ENCODE measurements around the gene ALOX15B.
A peak's percentile ranks its signal among the peaks of the same experiment; 100 is the strongest.
"Not testable (repeated sequence)": the region's sequence is repeated elsewhere in the genome, so short reads cannot be mapped to it uniquely, and the experiment has no call there.

Gene ALOX15B

DNA sequence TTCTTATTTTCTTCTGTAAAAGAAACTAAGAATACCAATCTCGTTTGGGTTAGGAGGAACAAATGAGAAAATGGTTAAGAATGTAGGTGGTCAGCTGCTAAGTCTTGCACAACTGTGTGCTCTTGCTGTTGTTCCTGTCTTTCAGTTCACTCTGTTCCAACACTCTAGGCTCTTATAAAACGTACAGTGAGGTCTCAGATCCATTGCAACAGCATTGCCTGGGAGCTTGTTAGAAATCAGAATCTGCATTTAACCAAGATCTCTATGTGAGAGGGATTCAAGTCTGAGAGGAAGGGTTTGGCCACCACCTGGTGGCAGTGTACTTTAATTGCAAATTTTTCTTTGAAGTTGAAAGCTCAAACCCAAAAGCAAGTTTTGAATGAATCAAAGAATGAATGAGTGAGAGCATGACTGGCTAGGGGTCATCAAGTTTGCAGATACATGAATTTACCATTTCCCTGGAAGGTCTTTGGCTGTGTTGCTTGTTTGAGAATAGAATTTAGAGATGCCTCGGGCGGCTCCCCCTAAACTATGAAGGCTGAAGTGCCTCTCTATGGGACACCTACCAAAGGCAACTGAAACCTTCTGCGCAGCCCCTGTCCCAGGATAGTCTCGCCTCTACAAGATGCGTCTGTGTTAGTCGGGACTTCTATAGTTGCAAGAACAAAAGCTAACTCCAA, 2.5 kb downstream of the ALOX15B start:
- ATAC-seq: peak; percentile 24
- peak; percentile 41 for DNase-seq

DNA sequence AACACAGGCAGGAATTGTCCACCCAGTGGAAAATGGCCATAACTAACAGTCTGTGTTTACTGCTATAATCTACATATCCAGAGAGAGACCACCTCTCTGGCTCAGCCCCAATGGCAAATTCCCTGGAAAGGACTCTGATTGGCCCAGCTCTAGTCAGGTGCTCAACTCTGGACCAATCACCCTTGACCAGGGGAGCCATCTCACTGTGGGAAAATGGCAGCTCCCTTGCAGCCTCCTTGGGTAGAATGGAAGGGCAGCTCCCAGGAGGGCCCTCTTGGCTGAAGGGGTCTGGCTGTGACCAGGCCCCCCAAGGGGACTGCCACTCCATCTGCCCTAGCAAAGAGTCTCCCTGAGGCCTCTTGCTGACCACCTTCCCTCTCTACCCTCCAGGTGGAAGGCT, 3.1 kb downstream of the ALOX15B start:
- DNase-seq: no peak
- ATAC-seq: no peak

DNA sequence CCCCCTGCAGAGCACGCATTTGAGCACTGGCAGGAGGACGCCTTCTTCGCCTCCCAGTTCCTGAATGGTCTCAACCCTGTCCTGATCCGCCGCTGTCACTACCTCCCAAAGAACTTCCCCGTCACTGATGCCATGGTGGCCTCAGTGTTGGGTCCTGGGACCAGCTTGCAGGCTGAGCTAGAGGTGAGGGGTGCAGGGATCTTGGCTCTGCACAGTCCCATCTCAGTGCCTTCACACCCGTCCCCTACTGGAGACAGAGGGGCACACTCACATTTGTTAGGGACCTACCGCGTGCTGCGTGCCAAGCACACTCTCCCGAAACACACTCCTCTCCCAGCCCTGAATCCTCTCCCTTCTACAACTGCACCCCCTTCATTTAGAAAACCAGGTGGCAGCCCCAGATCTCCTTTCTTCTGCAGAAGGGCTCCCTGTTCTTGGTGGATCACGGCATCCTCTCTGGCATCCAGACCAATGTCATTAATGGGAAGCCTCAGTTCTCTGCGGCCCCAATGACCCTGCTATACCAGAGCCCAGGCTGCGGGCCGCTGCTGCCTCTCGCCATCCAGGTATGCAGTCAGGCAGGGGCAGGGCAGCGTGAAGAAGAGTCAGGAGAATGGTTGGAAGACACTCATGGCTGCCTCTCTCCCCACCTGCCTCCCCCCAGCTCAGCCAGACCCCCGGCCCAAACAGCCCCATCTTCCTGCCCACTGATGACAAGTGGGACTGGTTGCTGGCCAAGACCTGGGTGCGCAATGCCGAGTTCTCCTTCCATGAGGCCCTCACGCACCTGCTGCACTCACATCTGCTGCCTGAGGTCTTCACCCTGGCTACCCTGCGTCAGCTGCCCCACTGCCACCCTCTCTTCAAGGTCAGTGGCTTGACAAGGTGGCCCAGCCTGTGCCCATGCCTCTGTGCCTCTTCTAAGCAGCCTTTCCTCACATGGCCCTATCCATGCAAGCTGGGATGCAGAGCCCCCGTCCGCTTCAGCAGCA, 6.3 kb downstream of the ALOX15B start:
- DNase-seq (no peak), ATAC-seq (no peak)

DNA sequence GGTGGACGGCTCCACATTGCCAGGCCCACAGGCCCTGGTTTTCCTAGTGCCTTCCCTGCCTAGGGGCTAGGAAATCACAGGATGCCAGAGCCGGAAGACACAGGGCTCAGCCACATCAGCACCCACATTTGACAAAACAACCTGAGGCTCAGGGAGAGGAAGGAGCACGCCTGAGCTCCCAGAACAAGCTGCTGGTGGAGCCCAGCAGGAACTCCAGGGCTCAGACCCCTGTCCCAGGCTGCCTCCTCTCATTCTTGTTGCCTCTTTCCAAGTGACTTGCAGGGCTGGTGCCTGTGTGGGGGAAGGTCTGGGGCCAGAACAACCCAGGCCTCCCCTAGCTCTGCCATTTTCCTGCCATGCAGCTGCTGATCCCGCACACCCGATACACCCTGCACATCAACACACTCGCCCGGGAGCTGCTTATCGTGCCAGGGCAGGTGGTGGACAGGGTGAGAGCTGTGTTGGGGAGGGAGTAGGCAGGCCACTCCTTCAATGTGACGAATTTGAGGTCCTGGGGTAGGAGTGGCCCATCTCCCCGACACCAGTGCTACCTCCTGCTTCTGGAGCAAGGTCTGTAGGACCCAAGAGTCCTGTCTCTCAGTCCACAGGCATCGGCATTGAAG, 7.6 kb downstream of the ALOX15B start:
- ATAC-seq (no peak), DNase-seq (no peak)

DNA sequence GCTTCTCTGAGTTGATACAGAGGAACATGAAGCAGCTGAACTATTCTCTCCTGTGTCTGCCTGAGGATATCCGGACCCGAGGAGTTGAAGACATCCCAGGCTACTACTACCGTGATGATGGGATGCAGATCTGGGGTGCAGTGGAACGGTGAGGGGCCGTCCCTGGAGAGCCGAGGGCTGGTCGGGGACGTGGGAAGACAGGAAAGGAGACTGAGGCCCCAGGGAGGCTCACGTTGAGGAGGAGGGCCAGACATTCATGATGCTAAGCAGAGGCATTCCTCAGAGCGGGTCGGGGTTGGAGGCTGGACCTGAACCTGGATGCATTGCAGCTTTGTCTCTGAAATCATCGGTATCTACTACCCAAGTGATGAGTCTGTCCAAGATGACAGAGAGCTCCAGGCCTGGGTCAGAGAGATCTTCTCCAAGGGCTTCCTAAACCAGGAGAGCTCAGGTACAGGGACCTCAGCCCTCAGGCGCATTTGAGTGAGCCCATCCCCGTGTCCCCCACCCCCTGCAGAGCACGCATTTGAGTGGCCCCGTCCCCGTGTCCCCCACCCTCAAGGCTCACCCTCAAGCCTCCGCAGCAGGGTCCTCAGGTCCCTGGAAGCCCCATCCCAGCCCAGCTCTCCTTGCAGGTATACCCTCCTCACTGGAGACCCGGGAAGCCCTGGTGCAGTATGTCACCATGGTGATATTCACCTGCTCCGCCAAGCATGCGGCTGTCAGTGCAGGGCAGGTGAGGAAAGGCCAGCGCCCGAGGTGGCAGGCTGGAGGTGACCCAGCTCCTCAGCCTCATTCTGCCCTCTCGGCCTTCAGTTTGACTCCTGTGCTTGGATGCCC, 8.3 kb downstream of the ALOX15B start:
- no peak for ATAC-seq
- DNase-seq: no peak

DNA sequence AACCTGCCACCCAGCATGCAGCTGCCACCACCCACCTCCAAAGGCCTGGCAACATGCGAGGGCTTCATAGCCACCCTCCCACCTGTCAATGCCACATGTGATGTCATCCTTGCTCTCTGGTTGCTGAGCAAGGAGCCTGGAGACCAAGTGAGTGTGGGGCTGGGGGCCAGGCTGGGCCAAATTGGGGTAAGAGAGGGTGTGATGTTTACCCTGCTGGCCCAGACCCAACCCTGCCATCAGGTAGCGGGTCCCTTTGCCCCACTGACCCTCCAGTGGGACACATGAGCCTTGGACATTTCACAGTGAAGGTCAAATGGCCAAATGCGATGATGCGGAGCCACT, 8.9 kb downstream of the ALOX15B start:
- ATAC-seq (no peak), DNase-seq (no peak)

DNA sequence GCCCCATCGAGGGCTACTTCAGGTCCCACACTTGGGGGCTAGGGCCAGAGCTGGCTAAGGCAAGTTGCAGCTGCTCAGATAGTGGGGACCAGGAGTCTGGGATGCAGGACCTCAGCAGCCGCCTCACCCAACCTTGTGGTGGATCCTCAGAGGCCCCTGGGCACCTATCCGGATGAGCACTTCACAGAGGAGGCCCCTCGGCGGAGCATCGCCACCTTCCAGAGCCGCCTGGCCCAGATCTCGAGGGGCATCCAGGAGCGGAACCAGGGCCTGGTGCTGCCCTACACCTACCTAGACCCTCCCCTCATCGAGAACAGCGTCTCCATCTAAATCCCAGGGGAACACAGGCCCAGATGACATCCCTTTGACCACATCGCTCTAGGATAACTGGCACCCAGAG, 9.4 kb downstream of the ALOX15B start:
- DNase-seq (no peak), ATAC-seq (no peak)

DNA sequence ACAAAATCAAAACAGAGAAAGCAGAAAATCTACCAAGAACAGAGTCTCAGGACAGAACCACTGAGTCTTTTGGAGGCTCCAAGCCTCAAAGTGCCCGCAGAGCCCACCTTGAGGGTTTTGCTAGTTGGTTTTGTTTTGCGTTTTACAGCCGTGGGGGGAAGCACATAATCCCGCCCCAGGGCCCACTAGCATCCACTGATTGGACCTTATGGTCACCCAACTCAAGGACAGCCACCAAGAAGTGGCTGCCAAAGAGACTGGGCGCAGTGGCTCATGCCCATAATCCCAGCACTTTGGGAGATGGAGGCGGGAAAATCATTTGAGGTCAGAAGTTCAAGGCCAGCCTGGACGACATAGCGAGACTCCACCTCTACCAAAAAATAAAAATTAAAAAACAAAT, 9.9 kb downstream of the ALOX15B start:
- DNase-seq (no peak), ATAC-seq (no peak)

DNA sequence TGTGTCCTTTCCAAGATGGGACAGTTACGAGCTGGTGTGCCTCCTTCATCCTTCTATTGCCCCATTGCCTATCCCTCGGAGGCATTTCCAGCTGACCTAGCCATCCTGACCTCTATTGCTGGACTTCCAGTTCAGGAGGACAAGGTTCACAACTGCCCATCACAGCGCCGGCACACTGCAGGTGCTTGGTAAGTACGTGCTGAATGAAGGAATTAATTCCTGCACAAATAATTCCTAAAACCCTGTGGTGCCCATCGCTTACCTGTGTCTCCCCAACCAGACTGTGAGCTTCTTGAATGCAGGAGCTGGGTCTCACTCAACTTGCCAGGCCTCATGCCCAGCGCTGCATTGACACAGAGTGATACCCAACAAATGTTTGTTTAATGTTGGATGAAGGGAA, 13.0 kb downstream of the ALOX15B start:
- DNase-seq (no peak), ATAC-seq (no peak)

DNA sequence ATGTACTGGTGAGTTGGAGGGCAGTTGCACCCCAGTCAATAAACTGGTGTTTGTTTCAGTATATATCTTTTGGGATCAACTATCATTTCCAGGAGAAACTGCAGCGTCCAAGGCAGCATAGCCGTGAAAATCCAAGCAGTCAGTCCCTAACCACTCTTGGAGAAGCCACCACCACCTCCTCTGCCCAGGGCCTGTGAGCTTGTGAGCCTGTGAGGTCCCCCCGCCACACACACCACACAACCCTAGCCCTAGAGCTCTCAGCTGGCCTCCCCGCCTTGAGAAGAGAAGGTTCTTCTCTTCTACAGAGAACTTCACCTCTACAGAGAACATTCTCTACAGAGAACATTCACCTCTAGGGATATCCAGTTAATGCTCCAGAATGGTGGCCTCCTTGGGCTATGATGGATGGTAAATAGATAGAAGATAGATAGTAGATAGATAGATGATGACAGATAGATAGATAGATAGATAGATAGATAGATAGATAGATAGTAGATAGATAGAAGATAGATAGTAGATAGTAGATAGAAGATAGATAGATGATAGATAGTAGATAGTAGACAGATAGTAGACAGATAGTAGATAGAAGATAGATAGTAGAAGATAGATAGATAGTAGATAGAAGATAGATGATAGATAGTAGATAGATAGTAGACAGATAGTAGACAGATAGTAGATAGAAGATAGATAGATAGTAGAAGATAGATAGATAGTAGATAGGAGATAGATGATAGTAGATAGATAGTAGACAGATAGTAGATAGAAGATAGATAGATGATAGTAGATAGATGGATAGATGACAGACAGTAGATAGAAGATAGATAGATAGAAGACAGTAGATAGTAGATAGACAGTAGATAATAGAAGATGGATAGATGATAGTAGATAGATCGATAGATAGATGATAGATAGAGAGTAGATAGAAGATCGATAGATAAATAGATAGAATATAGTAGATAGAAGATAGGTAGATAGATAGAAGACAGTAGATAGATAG, 13.7 kb downstream of the ALOX15B start:
- ATAC-seq (no peak), DNase-seq (no peak)

DNA sequence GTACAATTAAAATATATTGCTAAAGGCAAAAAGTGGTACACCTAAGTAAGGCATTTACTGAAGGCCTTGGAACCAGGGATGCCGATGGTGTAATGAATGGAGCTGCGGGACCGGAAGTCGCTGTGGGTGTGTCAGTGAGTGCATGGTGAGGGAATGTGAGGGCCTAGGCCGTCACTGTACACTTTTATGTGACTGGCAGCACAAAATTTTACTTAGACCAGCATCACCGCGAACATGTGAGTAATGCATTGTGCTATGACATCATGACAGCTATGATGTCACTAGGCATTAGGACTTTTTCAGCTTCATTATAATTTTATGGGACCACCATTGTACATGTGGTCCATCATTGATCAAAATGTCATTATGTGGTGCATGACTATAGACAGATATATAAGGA, 14.7 kb downstream of the ALOX15B start:
- no peak for ATAC-seq
- DNase-seq: no peak

DNA sequence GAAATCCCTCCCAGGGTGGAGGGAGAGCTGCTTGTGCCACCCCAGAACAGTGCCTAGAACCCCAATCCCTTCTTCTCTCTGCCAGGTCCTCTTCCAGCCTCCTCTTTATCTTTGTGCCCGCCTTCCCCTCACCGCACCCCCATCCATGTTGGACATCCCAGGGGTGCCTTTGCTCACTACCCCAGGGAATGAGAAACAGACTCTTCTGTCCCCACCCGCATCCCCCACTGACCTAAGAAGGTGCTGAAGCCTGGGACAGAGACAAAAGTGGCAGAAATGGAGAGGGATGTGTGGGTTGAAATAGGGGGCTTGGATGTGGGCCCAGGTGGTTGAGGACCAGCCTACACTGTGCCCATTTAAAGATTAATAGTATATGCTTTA, 17.0 kb downstream of the ALOX15B start:
- DNase-seq (peak; percentile 2), ATAC-seq (no peak)

DNA sequence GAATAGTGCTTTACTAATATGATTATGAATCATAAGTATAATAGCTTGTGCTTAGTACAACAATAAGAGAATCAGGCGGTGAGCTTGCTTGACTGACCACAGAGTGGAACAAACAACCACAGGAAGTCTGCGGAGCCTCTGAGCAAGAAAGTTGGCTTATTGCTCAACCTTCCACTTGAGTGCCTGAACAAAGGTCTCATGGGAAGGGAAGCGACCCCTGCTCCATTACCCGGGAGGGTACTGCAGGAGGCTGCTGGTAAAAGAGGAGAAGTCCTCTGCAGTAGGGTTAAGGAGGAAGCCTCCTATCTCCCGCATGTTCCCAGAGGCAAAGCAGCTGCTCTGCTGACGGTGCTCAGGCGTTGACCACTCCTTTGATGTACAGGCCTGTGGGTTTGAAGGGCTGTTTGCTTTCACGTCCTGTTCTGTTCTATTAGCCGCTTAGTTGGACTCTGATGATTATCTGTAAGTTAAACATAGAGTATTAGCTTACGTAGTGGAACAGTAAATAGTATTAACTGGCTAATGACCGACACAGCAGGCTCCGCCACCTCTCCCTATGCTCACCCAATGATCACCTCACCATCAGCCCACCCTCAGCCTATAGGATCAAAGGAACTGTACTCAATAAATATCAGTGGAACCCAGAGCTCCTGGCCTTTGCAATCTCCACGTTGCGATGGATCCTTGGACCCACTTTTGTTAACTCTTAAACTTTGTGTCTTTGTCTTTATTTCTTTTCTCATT, 17.5 kb downstream of the ALOX15B start:
- ATAC-seq: peak; percentile 75

DNA sequence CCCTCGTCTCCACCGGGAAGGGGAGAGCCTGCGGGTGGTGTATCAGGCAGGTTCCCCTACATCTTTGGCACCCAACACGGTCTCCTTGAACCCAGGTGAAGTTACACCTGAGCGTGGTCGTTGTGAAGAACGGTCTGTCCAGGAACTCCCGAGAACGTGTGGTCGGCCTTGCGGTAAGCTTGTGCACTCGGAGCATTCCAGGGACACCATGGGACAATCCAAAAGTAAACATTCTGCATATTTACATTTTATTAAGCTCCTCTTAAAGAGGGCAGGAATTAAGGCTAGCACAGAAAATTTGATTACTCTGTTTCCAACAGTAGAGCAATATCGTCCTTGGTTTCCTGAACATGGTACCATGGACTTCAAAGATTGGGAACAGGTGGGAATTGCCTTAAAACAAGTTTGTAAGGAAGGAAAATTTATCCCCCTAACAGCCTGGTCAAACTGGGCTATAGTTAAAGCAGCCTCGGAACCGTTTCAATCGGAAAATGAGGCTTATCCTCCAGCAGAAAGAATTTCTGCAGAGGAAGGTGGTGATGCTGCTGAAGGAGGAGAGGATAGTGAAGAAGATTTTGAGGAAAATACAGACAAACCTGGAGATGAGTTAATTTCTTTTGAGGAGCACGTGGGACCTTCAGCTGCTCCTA, 18.2 kb downstream of the ALOX15B start:
- ATAC-seq (no peak), DNase-seq (peak; percentile 2)

More for the DNA sequence above, 17.5 kb downstream of the ALOX15B start:
- peak; percentile 56 for DNase-seq

DNA sequence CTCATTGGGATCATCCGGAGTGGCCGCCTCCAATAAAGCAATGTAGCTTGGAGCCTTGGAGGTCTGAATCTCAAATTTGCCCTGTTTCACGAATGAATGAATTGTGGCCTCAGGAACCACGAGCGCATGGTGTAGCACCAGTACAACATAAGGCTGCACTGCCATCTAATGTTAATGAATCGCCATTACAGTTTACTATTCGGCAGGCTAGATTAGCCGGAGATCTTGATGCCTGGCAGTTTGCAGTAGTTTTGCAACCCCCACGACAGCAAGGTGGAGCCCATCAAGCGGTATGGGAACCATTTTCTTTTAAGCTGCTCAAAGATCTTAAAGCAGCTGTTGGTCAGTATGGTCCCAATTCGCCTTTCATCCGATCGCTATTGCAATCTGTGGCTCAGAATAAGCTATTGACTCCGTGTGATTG, 18.8 kb downstream of the ALOX15B start:
- DNase-seq (peak; percentile 43), ATAC-seq (peak; percentile 75)

DNA sequence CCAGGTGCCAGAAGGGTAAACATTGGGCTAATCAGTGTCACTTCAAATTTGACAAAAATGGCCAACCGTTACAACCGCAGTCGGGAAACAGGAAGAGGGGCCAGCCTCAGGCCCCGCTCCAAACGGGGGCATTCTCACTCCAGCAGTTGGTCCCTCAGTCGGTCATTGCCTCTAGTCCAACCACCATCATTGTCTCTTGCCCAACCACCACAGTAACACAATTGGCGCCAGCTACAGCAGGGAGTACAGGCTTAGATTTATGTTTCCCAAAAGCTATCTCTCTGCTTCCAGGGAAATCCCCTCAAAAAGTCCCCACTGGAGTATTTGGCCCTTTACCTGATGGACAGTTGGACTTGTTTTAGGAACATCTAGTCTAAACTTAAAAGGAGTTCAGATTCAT, 20.3 kb downstream of the ALOX15B start:
- ATAC-seq: no peak
- DNase-seq: no peak

DNA sequence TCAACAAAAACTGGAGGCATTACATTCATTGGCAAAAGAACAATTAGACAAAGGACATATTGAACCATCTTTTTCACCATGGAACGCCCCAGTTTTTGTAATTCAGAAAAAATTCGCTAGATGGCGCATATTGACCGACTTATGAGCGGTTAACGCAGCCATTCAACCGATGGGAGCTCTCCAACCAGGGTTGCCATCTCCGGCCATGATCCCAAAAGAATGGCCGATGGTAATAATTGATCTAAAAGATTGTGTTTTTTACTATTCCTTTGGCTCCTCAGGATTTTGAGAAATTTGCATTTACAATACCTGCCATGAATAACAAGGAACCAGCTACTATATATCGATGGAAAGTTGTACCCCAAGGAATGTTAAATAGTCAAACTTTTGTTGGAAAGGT, 21.4 kb downstream of the ALOX15B start:
- no peak for ATAC-seq
- DNase-seq: peak; percentile 60

DNA sequence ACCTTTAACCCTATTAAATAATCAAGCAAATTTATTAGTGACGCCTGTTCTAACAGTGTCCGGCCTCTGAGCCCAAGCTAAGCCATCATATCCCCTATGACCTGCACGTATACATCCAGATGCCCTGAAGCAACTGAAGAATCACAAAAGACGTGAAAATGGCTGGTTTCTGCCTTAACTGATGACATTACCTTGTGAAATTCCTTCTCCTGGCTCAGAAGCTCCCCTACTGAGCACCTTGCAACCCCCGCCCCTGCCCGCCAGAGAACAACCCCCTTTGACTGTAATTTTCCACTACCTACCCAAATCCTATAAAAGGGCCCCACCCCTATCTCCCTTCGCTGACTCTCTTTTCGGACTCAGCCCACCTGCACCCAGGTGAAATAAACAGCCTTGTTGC, 23.0 kb downstream of the ALOX15B start:
- ATAC-seq, DNase-seq: not testable (repeated sequence)

DNA sequence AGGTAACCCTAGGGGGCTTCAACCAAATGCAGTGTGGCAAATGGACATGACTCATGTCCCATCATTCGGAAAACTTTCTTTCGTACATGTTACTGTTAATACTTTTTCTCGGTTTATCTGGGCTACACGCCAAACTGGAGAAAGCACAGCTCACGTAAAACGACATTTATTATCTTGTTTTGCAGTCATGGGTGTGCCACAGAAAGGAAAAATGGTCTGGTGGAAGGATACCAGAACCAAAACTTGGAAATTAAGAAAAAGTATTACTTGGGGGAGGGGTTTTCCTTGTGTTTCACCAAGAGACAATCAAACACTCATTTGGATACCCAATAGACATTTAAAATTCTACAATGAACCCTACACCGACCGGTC, 23.6 kb downstream of the ALOX15B start:
- ATAC-seq (no peak), DNase-seq (no peak)
